Stimulated activated CD8-positive, alpha-beta memory T cell treated with anti-CD3 and anti-CD28 coated beads, Interleukin-7, amount 100 ng/mL, for 24 hours (primary cell): ENCODE data around the gene EXOC4.

ENCODE experiments used
- DNase-seq: peaks from one replicate; pipeline ENCODE4 v3.0.0-alpha.2; 2020; ENCODE audit warnings: low read depth

EXOC4 gene

DNA sequence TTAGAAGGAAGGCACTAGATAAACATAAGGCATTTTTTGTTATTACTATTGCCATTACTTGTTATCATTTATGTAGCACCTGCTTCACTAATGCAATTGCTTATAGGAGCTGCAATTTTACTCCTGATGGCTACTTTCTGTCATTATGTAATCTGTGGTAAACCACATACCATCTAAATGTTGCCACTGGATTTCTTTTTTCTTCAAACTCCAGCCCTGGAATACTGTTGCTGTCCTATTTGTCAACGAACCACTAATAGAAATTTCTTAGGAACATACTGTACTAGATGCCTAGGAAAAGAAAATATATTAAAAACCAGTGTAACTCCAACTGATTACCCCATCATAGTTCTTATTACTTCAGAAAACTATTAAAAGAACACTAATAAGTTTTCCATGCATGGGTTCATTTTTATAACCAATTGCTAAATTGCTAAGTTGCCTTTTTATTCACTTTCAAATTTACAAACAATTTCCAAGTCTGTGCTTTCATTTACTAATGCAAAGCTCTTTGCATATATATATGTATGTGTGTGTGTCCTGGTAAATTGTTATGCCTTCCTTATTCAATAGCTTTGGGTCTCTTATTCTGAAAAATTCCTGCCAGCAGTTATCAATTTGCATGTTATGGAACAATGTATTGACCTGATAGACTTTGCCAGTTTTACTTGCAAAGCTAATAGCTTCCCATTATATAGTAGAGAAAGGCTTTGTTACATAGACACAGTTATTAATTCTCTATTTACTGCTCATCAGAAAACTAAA, 287.4 kb downstream of the EXOC4 start:
- no peak for DNase-seq

DNA sequence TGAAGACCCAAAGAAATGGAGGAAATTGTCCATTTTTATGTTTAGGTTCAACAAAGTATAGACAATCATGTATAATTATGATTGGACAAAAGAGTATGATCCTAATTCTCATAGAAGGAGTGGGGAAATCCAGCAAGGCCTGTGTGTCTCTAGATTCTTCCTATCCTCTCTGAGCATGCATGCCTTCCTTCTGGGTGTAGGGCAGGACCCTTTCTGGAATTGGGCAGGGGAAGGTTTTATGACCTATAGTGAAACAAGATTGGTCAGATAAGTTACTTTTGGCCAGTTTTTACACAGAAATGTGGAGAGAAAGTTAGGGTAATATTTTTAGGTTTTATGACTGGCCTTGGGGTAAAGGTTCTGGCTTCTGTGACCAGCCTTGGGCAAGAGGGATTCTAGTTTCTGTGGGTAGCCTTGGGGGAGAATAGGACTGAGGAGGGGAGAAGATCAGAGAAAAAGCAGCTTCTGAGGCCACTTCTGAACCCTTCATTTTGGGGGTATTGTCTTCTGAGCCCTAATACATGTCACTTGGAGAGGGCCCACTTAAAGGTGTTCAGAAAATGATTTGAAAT, 289.4 kb downstream of the EXOC4 start:
- DNase-seq: no peak

DNA sequence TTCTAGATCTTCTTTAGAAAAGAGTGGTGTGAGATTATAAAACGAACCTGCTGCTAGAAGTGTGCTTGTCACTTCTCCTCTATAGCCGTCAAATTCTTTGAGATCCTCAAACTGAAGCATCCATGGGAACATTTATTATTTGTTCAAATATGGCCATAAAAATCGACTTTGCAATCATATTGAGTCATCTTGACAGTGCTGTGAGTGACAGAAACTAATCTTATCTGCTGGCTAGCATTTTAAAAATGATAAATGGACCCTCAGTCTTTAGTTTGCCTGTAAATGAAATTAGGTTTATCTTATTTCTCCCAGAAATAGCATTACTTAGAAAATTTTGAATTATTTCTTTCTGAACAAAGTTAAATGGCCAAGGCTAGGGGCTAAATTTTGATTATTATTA, 290.8 kb downstream of the EXOC4 start:
- DNase-seq: no peak

DNA sequence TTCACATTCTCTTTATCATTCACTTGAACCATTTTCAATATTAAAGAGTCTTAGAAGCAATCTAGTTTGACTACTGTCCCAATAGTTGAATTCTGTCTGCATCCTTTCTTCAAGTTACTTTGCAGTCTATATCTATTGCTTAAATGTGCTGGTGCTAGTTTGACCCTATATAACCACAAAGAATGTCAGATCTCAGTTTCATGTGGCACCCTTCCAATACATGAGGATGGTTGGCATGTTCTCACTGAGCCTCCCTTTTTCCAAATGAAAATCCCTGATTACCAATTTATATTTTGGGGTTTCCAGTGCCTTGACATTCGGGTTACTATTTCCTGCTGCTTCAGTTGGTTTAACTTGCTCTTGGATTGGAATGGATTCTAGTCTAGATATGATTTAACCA, 292.7 kb downstream of the EXOC4 start:
- DNase-seq: no peak

DNA sequence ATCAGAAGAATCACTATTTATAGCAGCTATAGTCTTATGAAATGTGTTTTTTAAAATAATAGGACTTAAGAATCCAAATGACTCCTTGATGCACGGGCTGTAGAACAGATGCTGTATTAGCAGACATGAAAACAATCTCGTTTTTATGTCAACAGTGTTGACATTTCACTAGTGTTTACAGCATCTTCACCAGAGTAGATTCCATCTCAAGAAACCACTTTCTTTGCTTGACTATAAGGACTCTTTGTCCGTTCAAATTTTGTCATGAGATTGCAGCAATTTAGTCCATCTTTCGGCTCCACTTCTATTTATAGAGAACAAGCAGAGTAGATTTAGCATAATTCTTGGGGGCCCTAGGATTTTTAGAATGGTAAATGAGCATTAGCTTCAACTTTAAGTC, 295.1 kb downstream of the EXOC4 start:
- DNase-seq: no peak

DNA sequence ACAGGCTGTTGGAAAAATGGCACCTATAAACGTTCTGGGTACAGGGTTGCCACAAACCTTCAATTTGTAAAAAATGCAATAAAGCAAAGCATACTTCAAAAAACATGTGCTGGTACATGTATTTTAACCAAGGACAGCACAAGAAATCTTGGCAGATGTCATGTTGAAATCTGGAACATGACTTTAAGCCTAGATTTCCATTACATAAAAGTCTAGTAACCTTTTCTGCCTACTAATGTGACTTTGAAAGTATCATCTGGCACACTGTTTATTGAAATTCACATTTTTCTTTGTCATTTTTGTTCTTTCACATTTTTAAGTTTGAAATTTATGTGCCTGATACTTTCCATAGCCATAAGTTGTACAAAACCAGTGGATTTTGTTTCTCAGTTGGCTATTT, 296.8 kb downstream of the EXOC4 start:
- no peak for DNase-seq

DNA sequence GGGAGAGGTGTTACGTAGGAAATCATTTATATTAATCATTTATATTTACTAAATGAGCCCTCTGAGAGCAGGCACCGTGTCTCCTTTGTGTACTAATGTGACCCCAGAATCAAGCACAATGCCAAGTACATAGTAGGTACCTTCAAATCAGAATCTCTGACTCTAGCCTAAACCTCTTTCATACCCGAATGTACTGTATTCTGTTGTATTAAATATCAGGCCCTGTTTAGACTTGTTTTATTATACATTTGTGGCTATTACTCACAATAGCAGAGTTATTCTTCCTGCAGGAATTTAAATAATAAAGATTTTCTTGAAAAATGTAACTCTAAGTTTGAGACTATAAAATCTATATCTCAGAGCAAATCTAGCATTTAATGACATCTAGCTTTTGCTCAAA, 297.3 kb downstream of the EXOC4 start:
- no peak for DNase-seq

DNA sequence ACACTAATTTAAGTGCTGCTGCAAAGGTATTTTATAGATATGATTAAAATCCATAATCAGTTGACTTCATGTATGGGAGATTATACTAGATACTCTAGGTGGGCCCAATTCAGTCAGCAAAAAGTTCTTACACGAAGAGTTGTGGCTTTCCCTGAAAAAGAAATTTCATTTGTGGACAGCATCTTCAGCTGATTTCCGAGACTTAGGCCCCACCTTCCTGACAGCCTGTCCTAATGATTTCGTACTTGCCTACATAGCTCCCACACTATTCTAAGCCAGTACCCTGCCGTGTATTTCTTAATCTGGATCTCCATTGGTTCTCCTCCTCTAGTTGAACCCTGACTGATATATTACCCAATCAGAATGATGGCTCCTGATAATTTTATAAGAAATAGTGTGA, 297.9 kb downstream of the EXOC4 start:
- no peak for DNase-seq

DNA sequence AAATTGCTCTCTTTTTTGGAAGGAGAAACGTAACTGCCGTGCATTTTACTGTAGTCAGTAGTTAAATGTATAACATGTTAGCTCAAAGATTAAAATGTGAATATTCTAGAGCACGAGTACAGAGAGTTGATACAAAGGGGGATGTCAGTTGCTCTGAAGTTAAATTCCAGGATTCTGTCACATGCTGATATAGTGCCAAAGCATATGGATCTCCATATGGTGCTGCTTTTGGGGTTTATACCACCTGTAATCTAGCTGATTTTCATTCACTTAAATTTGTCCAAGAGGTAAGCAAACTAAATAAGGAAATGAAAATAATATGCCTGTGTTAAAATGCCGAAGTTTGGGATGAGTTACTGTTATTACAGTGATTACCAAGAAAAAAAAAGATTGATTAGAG, 298.6 kb downstream of the EXOC4 start:
- DNase-seq: no peak

DNA sequence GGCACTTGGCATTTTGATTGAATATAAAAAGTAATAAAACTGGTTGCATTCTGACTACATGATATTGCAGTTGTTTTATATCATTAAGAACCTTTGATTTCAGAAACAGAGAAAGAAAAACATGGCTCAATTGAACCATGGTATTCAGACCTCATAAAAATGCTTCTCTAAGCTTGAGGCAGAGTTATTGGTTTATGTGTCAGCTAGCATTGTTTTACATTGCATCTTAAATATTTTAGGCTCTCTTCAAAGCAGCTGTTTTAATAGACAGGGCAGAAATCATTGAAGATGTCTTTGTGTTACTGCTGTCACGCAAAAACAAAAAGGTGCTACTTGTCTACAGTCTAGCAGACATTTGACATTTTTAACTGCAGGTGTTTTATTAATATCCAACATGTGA, 299.2 kb downstream of the EXOC4 start:
- DNase-seq: no peak

DNA sequence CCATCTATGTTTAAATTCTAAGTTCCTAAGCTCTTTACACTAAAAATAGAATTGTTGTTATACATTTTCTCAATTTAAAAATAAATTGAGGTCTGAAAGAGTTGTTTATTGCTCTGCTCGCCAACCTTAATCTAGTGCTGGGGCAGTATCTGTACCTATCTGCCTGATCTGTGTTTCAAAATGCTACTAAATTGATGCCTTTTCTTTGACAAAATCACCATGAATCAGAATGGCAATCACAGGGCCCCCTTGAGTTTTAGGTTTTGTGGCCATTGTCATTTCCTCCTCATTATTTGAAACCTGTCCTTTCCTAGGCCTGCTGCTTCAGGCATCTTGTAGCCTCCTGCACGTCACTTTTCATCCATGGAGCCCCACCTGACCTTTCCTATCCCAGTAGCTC, 301.5 kb downstream of the EXOC4 start:
- DNase-seq: no peak

DNA sequence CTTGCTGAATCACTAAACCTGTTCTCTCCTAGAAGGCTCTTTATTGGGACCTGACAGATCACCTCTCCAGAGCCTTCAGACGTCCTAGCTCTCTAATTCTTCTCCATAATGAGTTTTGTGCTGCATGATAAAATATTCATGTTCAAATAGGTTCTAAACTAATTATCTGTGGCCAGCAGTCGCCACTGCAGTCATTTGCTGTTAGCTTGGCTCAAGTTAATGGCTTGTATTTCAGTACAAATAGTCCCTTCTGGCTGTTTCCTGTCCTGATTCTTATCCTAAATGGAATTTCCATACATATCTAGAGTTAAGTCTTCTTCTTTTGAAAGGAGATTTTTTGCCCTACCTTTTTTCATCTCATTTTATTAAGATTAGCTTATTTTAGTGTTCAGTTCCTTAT, 303.2 kb downstream of the EXOC4 start:
- DNase-seq: no peak

DNA sequence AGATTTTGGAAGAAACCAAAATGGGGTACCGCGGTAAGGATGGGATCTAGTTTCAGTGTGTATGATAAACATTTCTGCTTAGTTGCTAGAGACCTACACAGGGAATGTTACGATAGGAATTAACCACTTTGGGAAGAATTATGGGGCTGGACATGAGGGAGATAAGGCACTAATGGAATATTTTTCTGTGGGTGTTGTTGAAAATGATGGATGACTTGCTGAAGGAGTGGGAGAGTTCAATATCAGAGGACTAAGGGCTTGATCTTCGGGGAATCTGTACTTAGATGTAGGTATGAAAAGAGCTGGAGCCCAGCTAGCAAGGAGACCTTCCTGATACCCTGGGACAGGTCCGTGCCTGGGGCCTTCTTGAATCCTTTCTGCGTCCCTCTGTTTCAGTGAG, 303.7 kb downstream of the EXOC4 start:
- no peak for DNase-seq

DNA sequence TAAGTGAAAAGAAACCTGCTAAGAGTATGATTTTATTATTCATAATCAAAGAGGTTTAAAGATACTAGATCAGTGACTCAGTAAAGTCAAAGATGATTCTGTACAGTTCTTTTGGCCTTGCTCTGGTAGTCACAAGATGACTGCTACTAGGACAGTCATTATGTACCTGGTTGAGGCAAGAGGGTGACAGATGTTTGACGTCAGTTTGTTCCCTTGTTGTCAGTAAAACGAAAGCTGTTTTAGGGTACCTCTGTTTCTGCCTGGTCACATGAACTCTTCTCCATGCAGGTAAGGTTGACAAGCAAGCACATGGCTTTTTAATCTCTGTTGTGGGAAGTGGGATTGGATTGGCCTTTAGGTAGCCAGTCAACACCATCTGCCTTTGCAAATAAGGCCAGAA, 308.0 kb downstream of the EXOC4 start:
- DNase-seq: no peak

DNA sequence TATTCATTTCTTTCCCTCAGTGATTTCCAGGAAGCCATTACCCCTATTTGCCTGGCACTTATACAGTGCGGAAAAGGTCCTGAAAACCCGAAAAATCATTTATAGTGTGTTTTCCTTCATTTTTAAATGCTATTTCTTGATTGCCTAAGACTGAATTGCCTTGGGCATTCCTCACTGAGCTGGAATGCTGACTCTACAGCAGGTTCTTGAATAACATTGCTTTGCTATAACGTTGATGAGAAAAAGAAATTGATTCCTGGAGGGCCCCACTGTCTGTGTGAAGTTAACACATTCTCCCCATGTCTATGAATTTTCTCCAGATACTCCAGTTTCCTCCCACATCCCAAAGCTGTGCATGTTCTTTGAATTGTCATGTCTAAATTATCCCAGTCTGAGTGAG, 308.5 kb downstream of the EXOC4 start:
- DNase-seq: no peak

DNA sequence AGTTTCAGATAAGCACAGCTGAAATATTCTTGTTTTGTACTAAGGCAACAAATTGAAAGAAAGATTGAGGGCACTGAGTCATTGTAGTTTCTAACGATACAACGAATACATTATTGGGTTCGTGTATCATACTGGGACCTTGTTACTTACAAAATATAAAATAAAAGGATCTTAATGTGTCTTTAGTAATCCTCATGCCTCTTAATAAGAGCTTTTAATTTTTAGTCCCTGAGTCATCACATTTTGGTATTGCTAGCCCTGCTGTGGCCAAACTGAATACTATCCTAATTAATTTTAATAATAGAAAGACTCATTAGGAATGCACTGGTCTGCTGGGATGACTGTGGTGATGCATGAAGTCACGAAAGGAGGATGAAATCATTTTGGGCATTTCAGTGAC, 309.7 kb downstream of the EXOC4 start:
- DNase-seq: no peak

DNA sequence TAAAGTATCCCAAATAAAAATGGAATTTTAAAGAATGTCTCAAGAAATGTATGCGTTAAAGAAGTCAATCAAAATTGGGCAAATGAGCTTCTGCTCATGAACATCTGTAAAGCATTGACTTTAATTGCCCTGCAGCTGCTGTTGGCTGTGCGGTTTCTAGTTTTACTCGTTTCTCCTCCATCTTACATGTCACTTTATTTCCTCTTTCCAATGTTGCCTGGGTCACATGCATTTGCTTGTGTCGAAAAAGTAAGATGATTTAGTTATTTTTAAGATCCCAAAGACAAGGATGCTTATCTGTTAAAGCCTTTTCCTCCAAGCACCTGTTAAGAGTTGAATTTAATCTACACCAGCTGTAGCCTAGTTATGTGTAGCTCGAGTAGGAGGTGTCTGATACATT, 310.4 kb downstream of the EXOC4 start:
- DNase-seq: no peak

DNA sequence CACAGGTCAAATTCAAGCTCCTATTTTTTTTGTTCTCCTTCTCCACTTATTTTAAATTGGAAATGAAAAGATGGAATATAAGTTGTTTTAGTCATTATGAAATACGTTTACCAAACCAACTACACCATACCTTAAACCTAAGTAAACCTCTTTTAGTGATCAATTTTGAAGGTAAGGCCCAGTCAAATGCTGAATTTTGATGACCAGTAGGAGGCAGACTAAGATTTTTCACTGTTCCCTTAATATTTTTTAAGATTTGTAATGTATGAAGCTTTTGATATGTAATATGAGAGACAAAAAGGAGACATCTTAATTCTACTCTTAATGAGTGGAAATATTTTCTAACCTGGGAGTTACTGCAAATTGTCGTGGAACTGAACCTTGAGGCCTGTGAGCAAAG, 311.6 kb downstream of the EXOC4 start:
- no peak for DNase-seq

DNA sequence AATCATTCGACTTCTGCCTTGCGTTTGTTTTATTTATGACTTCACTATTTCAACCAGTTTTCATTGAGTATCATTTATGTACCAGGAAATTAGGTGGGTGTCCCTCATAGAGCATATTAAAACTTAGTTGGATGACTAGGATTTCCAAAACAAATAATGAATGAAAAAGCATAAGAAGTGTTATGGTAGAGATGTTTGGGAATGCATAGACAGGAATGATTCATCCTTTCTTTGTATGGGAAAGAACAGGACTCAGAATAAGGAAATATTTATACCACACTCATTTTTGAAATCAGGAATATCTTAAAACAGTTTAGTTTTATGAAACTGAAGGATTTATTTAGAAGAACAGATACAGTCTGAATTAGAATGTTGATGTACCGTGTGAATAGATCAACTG, 315.7 kb downstream of the EXOC4 start:
- DNase-seq: no peak

DNA sequence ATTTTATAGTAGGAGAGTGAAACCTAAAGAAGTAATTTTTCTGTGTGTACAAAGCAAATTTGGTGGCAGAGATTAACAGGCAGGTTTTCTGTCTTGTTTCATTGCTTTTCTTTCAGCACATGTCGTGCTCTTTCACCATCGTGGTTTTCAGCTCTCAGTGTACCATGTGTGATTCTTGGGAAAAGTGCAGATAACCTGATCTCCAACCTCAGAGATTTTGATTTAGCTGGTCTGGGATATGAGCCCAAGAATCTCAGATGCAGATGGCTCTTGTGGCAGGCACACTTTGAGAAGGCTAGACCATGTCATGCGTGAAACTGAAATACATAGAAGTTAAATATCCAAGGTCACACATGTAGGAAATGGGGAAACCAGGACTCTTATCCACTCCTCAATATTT, 317.4 kb downstream of the EXOC4 start:
- DNase-seq: no peak

DNA sequence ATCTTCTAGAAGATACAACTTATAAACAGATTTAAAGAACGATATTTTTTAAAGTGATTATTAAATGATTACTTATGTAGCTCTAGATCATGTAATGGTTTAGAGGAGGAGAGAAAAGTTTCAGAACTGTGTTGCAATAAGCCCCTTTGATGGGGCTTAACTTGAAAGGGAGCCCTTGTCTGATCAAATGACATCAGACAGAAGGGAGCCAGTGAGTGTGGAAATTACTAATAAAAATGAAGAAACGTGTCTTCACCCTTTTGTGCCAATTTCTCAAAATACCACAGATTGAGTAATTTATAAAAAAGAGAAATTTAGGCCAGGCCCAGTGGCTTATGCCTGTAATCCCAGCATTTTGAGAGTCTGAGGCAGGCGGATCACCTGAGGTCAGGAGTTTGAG, 318.2 kb downstream of the EXOC4 start:
- DNase-seq: no peak

DNA sequence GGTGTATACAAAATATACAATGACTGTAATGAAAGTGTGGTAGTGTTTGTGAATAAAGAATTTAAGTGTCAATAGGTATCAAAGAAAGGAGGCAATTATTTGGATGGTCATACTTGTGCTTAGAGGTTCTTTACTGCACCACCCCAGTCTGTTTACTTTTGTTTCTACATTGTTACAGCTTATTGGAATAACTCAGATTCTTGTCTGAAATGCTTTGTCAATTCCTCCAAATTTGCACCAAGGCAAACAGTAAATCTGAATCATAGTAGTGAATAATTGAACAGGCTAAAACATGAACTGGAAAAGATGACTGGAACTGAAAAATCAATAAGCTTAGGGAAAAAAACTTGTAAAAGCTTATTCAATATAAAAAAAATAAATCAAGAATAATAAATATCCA, 319.2 kb downstream of the EXOC4 start:
- no peak for DNase-seq

DNA sequence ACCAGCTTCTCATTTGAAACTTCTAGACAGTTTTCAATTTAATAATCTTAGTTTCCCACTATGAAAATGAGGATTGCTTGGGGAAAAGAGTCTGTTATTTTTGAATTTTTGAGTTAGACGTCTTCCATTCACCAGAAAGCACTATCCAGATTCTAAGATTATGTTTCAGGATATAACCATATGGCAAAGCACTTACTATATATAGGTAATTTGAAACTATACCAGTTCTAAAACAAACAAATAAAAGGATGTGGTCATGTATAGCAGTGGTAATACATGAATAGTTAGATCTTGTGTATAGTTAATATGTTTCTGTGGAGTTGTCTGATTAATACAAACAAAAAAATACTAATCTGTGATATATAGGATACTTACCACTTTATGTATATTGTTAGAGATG, 320.0 kb downstream of the EXOC4 start:
- DNase-seq: no peak

DNA sequence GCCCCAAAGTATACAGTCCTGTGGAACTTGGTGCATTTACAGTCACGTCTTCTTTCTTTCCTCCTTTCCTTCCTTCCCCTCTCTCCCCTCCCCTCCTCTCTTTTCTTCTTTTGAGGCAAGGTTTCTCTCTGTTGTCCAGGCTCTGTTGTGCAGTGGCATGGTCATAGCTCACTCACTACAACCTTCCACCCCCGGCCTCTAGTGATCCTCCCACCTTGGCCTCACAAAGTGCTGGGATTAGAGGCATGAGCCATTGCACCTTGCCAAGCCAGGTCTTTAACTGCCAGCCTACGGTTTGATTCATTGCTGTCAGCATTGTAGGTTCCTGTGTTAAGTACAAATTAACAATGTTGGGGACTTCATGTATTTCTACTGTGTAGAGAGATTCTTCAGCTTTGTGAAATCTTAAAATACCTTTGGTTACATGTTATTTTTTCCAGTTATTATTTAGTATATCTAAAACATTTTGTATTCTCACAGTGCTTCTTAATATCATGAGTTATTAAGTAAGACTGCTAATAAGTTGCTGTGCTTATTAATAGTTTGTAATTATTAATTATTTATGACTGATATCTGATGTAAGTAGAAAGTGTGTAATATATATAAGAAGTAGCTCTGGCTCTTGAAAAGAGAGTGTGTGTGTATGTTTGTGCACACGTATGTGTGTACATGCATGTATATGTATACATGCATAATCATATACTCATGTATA, 320.8 kb downstream of the EXOC4 start:
- DNase-seq: no peak
